Endothelial cell of umbilical vein (primary cell): Measurements from ENCODE around the gene ACER3. TPM values are rescaled to one million over a fixed set of nuclear protein-coding genes. Genes with fewer than 3 reads are reported as not detected.

Experiments
- BruUV-seq: library from RNA; stranded (reverse); fragments of 400-500 nt; replicated peaks from 2 replicates; lab custom pipeline; 2021; lab: Mats Ljungman, UMichigan
- CTCF ChIA-PET: fragments of 300-600, 350-600 bp; sonication (Branson Sonifier 250); formaldehyde crosslinking; loops from one replicate; lab custom pipeline; 2021; ENCODE audit warnings: antibody characterized with exemption, inconsistent platforms; lab: Charles Lee
- POLR2A ChIA-PET: fragments of 300-600, 350-600 bp; sonication (Branson Sonifier 250); formaldehyde crosslinking; loops from one replicate; lab custom pipeline; 2021; ENCODE audit warnings: antibody characterized with exemption, inconsistent platforms; lab: Charles Lee
- DNase-seq: peaks from one replicate; pipeline ENCODE4 v3.0.0-alpha.2; 2011; ENCODE audit warnings: low read depth, low spot score
- FAIRE-seq: peaks from 2 replicates; lab custom pipeline; 2011; peaks lifted over from hg19 to GRCh38; lab: Jason Lieb, UNC
- H2AFZ ChIP-seq: 2 replicates; pipeline ENCODE4 v1.6.0; 2012; ENCODE audit warnings: low read depth, low read length, control low read depth, inconsistent platforms
- H3K27ac ChIP-seq: 2 replicates; pipeline ENCODE4 v1.5.1; 2011; ENCODE audit warnings: low read depth, mild to moderate bottlenecking, control low read depth, low read length, moderate library complexity; ENCODE audit not compliant: insufficient read depth
- H3K27me3 ChIP-seq, 2 experiments: 2 replicates each; pipeline versions ENCODE4 v1.6.0 to v1.6.1; 2011; ENCODE audit warnings: low read length in 2 of 2, mixed read lengths in 1 of 2; ENCODE audit not compliant: control insufficient read depth in 2 of 2, insufficient read depth in 2 of 2
- H3K36me3 ChIP-seq, 2 experiments: 2 replicates in 1 of 2; 3 replicates in 1 of 2; pipeline ENCODE4 v1.5.1; 2011; ENCODE audit warnings: low read length in 2 of 2, mild to moderate bottlenecking in 1 of 2, moderate library complexity in 1 of 2; ENCODE audit not compliant: control insufficient read depth in 2 of 2, insufficient read depth in 2 of 2; ENCODE audit errors: extremely low read depth in 1 of 2
- H3K4me1 ChIP-seq: 3 replicates; pipeline ENCODE4 v1.5.1; 2011; ENCODE audit warnings: mild to moderate bottlenecking, low read length; ENCODE audit not compliant: control insufficient read depth, insufficient read depth; ENCODE audit errors: extremely low read depth
- H3K4me2 ChIP-seq: 2 replicates; pipeline ENCODE4 v1.6.1; 2011; ENCODE audit warnings: low read length, control low read depth, mixed read lengths; ENCODE audit not compliant: insufficient read depth
- H3K4me3 ChIP-seq, 3 experiments: fragments of 200-600 bp in 1 of 3; sonication (generic), shearing (Covaris generic) in 1 of 3; replicated peaks in 1 of 3; 2 replicates each; pipeline ENCODE4 v1.5.1; 2011 to 2016; ENCODE audit warnings: control low read depth in 3 of 3, low read length in 3 of 3, mild to moderate bottlenecking in 2 of 3, inconsistent platforms in 1 of 3, low read depth in 1 of 3, moderate library complexity in 1 of 3; ENCODE audit not compliant: insufficient read depth in 1 of 3
- H3K79me2 ChIP-seq: 2 replicates; pipeline ENCODE4 v1.6.0; 2012; ENCODE audit warnings: low read length, inconsistent platforms; ENCODE audit not compliant: control insufficient read depth, insufficient read depth
- H3K9ac ChIP-seq: replicated peaks from 2 replicates; pipeline ENCODE3; 2011; ENCODE audit warnings: low read length, control low read depth; ENCODE audit not compliant: insufficient read depth; ENCODE audit errors: extremely low read depth
- H3K9me1 ChIP-seq: replicated peaks from 3 replicates; pipeline ENCODE4 v1.6.0; 2011; ENCODE audit warnings: mild to moderate bottlenecking, low read length; ENCODE audit not compliant: control insufficient read depth, insufficient read depth; ENCODE audit errors: extremely low read depth
- H3K9me3 ChIP-seq: replicated peaks from 2 replicates; pipeline ENCODE4 v1.5.1; 2012; ENCODE audit warnings: low read length, inconsistent platforms; ENCODE audit not compliant: control insufficient read depth, insufficient read depth
- H4K20me1 ChIP-seq: replicated peaks from 2 replicates; pipeline ENCODE3; 2011; ENCODE audit warnings: mild to moderate bottlenecking, low read length; ENCODE audit not compliant: control insufficient read depth, insufficient read depth; ENCODE audit errors: extremely low read depth
- CTCF ChIP-seq, 2 donors: IDR thresholded peaks; 1 replicate in 1 of 2; 2 replicates in 1 of 2; pipeline ENCODE4 v1.5.1; 2011; ENCODE audit warnings: low read length in 2 of 2, mild to moderate bottlenecking in 2 of 2, moderate library complexity in 2 of 2, control low read depth in 1 of 2, inconsistent platforms in 1 of 2, low read depth in 1 of 2; ENCODE audit not compliant: insufficient read depth in 1 of 2; ENCODE audit errors: extremely low read depth in 1 of 2
- EZH2 ChIP-seq: IDR thresholded peaks from 2 replicates; pipeline ENCODE4 v1.6.1; 2012; ENCODE audit warnings: borderline replicate concordance, low read depth, mild to moderate bottlenecking, moderate library complexity, low read length, inconsistent platforms; ENCODE audit not compliant: severe bottlenecking
- FOS ChIP-seq: IDR thresholded peaks from 2 replicates; pipeline ENCODE4 v1.6.1; 2011; ENCODE audit warnings: mild to moderate bottlenecking, low read length, moderate library complexity, borderline replicate concordance; ENCODE audit not compliant: insufficient read depth
- GATA2 ChIP-seq: IDR thresholded peaks from 2 replicates; pipeline ENCODE4 v1.7.0; 2011; ENCODE audit warnings: low read depth, mild to moderate bottlenecking, moderate library complexity, mixed read lengths, low read length; ENCODE audit not compliant: insufficient read length, insufficient read depth
- JUN ChIP-seq: IDR thresholded peaks from 2 replicates; pipeline ENCODE4 v1.6.1; 2011; ENCODE audit warnings: borderline replicate concordance, low read depth; ENCODE audit not compliant: insufficient read length, insufficient read depth
- MAX ChIP-seq: IDR thresholded peaks from 2 replicates; pipeline ENCODE4 v1.6.1; 2011; ENCODE audit not compliant: insufficient read depth, insufficient read length
- MYC ChIP-seq: IDR thresholded peaks from one replicate; pipeline ENCODE4 v1.6.1; 2011; ENCODE audit warnings: mild to moderate bottlenecking, low read depth, low read length
- POLR2A ChIP-seq: IDR thresholded peaks from 2 replicates; pipeline ENCODE4 v1.6.1; 2012; ENCODE audit warnings: low read depth, mild to moderate bottlenecking, control low read depth, low read length
- POLR2AphosphoS5 ChIP-seq: IDR thresholded peaks from 2 replicates; pipeline ENCODE4 v1.6.1; 2012; ENCODE audit warnings: low read depth, mild to moderate bottlenecking, control low read depth, low read length, moderate library complexity; ENCODE audit not compliant: insufficient read depth
- dilution Hi-C: fragments of 300-500 bp; cut with MboI; formaldehyde crosslinking; loops from one replicate; pipeline ENCODE4 v1.15.0; 2019; ENCODE audit warnings: low sequenced_read_pairs; ENCODE audit not compliant: extremely low pct_ligation_motif_present
- intact Hi-C: fragments of 100-400 bp; cut with micrococcal nuclease; formaldehyde crosslinking; loops from one replicate; pipeline ENCODE4 v1.10.0; 2022
- polyA plus RNA-seq, 4 experiments: library from polyadenylated mRNA; depleted of rRNA in 3 of 4; stranded (reverse) in 3 of 4; unstranded in 1 of 4; fragments of >200 nt; gene quantifications; 2 replicates each; pipeline versions ENCODE4 v1.2.1 to v1.2.3, GENCODE V29; 2011 to 2012; ENCODE audit warnings: missing spikeins in 1 of 4
- total RNA-seq: library from RNA; stranded (reverse); gene quantifications from 2 replicates; pipeline ENCODE4 v1.2.3, GENCODE V29; 2021

The ACER3 gene
- total and polyA plus RNA-seq, 2 donors (not counting 3 experiments of a cell fraction or from before 2014, with no cell fraction given), result 9.9 to 31.6 TPM

GRCh38 chr11:76947800-76948199 lies 87.1 kb downstream of the ACER3 start:
- Histone ChIP-seq H3K4me3 (no peak overlapping the region), H4K20me1 (no peaks in the 10 kb centered on the region), H3K4me1 (no peaks in the 10 kb centered on the region), H2AFZ (no peak overlapping the region), H3K79me2 (peaks cover 9% of the 10 kb centered on the region), H3K27me3 (no peaks in the 10 kb centered on the region), H3K27ac (no peak overlapping the region), H3K9ac (no peak overlapping the region), H3K9me1 (no peaks in the 10 kb centered on the region), H3K4me2 (no peak overlapping the region), H3K9me3 (no peaks in the 10 kb centered on the region), H3K36me3 (no peaks in the 10 kb centered on the region)
- dilution Hi-C loops (no loop called here), intact Hi-C loops (no loop called here)
- TF ChIP-seq CTCF (IDR thresholded peaks at IDR 0.05; ENCODE audit: extremely low read depth in 1 of 2, insufficient read depth in 1 of 2, low read depth in 1 of 2, low read length in 2 of 2), result no peak
- TF ChIP-seq JUN, result no peak
- no peak for TF ChIP-seq POLR2A
- no peak for TF ChIP-seq GATA2
- TF ChIP-seq FOS, result no peak
- TF ChIP-seq MAX, result no peak
- no peak for TF ChIP-seq POLR2AphosphoS5
- no peak for TF ChIP-seq EZH2
- no peak for TF ChIP-seq MYC
- DNase-seq (no peak), FAIRE-seq (no peak)
- ChIA-PET POLR2A (no interaction called here), CTCF (interaction anchor here (0.9 to 2.7 kb wide), 4 partner anchors 11 to 60 kb away, joined by 3 to 9 read pairs (median 4); no protein-coding TSS in a partner anchor)
- BruUV-seq, result no TSS peak
